Neural progenitor cell (in vitro differentiated cells): ENCODE results near the gene CDH13. TPM values are rescaled to one million over a fixed set of nuclear protein-coding genes. Genes with fewer than 3 reads are reported as not detected.

Experiments
- DNase-seq: peaks from one replicate; pipeline ENCODE4 v3.0.0-alpha.2; 2016; ENCODE audit warnings: low spot score
- H2AFZ ChIP-seq: fragments of 200-600 bp; sonication (generic); replicated peaks from 2 replicates; pipeline ENCODE4 v1.6.1; 2016; ENCODE audit warnings: antibody characterized with exemption
- H3F3A ChIP-seq: fragments of 200-600 bp; sonication (generic); 2 replicates; pipeline ENCODE4 v1.6.1; 2016; ENCODE audit warnings: antibody characterized with exemption, low read depth
- H3K27ac ChIP-seq: fragments of 200-600 bp; sonication (generic); 2 replicates; pipeline ENCODE4 v1.5.1; 2016; ENCODE audit warnings: mild to moderate bottlenecking
- H3K27me3 ChIP-seq: fragments of 200-600 bp; sonication (generic); 2 replicates; pipeline ENCODE4 v1.6.1; 2016; ENCODE audit warnings: mild to moderate bottlenecking, moderate library complexity
- H3K36me3 ChIP-seq: fragments of 200-600 bp; sonication (generic); 2 replicates; pipeline ENCODE4 v1.5.1; 2016
- H3K4me1 ChIP-seq: fragments of 200-600 bp; sonication (generic); 2 replicates; pipeline ENCODE4 v1.6.1; 2016; ENCODE audit warnings: mixed run types
- H3K4me2 ChIP-seq: fragments of 200-600 bp; sonication (generic); 2 replicates; pipeline ENCODE4 v1.6.1; 2016
- H3K4me3 ChIP-seq: fragments of 200-600 bp; sonication (generic); 2 replicates; pipeline ENCODE4 v1.5.1; 2016
- H3K79me2 ChIP-seq: fragments of 200-600 bp; sonication (generic); 2 replicates; pipeline ENCODE4 v1.6.1; 2016; ENCODE audit warnings: low read depth
- H3K9ac ChIP-seq: fragments of 200-600 bp; sonication (generic); 2 replicates; pipeline ENCODE4 v1.6.1; 2016
- H3K9me3 ChIP-seq: fragments of 200-600 bp; sonication (generic); 2 replicates; pipeline ENCODE4 v1.5.1; 2016; ENCODE audit warnings: low read depth
- H4K20me1 ChIP-seq: fragments of 200-600 bp; sonication (generic); 2 replicates; pipeline ENCODE4 v1.6.1; 2016; ENCODE audit warnings: low read depth
- H3K27ac Mint-ChIP-seq: 3 replicates; pipeline ENCODE4 v1.8.0; 2021; ENCODE audit warnings: mixed read lengths
- H3K27me3 Mint-ChIP-seq: 2 replicates; pipeline ENCODE4 v1.8.0; 2022; ENCODE audit warnings: low read depth, mild to moderate bottlenecking, inconsistent platforms, moderate library complexity, mixed read lengths; ENCODE audit not compliant: insufficient read depth
- H3K36me3 Mint-ChIP-seq: 3 replicates; pipeline ENCODE4 v1.8.0; 2021; ENCODE audit warnings: mixed read lengths
- H3K4me1 Mint-ChIP-seq: 3 replicates; pipeline ENCODE4 v1.8.0; 2021; ENCODE audit warnings: mixed read lengths
- H3K4me3 Mint-ChIP-seq: 3 replicates; pipeline ENCODE4 v1.8.0; 2021; ENCODE audit warnings: mild to moderate bottlenecking, moderate library complexity, mixed read lengths
- H3K9me3 Mint-ChIP-seq: 3 replicates; pipeline ENCODE4 v1.8.0; 2020; ENCODE audit warnings: mixed read lengths
- CTCF ChIP-seq: fragments of 200-600 bp; sonication (generic); IDR thresholded peaks from 2 replicates; pipeline ENCODE4 v1.5.1; 2017; ENCODE audit warnings: antibody characterized with exemption, mild to moderate bottlenecking
- EZH2 ChIP-seq: fragments of 200-600 bp; sonication (generic); IDR thresholded peaks from 2 replicates; pipeline ENCODE4 v1.6.1; 2017; ENCODE audit warnings: antibody characterized with exemption, mild to moderate bottlenecking, moderate library complexity
- EZH2phosphoT487 ChIP-seq: fragments of 200-600 bp; sonication (generic); IDR thresholded peaks from 2 replicates; pipeline ENCODE4 v1.6.1; 2017; ENCODE audit warnings: antibody characterized with exemption
- total RNA-seq: library from RNA; depleted of rRNA; stranded (reverse); fragments of >200 nt; gene quantifications from 2 replicates; pipeline ENCODE4 v1.2.3, GENCODE V29; 2015; ENCODE audit warnings: low replicate concordance

The CDH13 gene
- total RNA-seq, 1 donor from 2014 or later = 3.0 TPM

- no peaks in the 10 kb centered on the region for H3K9me3 Mint-ChIP-seq
- Histone ChIP-seq H4K20me1 (no peaks in the 10 kb centered on the region), H3K4me3 (no peak overlapping the region), H3K79me2 (no peaks in the 10 kb centered on the region), H2AFZ (no peak overlapping the region), H3K36me3 (no peaks in the 10 kb centered on the region), H3K27ac (no peak overlapping the region), H3K4me2 (no peak overlapping the region), H3K9ac (no peak overlapping the region), H3K9me3 (no peaks in the 10 kb centered on the region), H3F3A (no peaks in the 10 kb centered on the region), H3K27me3 (no peaks in the 10 kb centered on the region), H3K4me1 (no peaks in the 10 kb centered on the region)
- no peak for DNase-seq
- no peak overlapping the region for H3K27ac Mint-ChIP-seq
- TF ChIP-seq EZH2phosphoT487 (no peak), EZH2 (no peak), CTCF (no peak)
- H3K27me3 Mint-ChIP-seq = peaks cover 1% of the 10 kb centered on the region
- no peaks in the 10 kb centered on the region for H3K36me3 Mint-ChIP-seq
- H3K4me3 Mint-ChIP-seq = no peak overlapping the region
- no peaks in the 10 kb centered on the region for H3K4me1 Mint-ChIP-seq
Observed at GRCh38 chr16:82967424-82967823, 340.7 kb downstream of the CDH13 start.

- Histone ChIP-seq H4K20me1 (no peaks in the 10 kb centered on the region), H3K9me3 (no peaks in the 10 kb centered on the region), H2AFZ (no peak overlapping the region), H3K27me3 (no peaks in the 10 kb centered on the region), H3K4me2 (no peak overlapping the region), H3K9ac (no peak overlapping the region), H3K4me3 (no peak overlapping the region), H3K79me2 (no peaks in the 10 kb centered on the region), H3K4me1 (peaks cover 12% of the 10 kb centered on the region), H3K36me3 (no peaks in the 10 kb centered on the region), H3F3A (no peaks in the 10 kb centered on the region), H3K27ac (no peak overlapping the region)
- Mint-ChIP-seq H3K27me3 (peaks cover 3% of the 10 kb centered on the region), H3K36me3 (no peaks in the 10 kb centered on the region), H3K4me3 (no peak overlapping the region), H3K4me1 (peaks cover 7% of the 10 kb centered on the region), H3K27ac (no peak overlapping the region), H3K9me3 (no peaks in the 10 kb centered on the region)
- TF ChIP-seq EZH2phosphoT487 (no peak), EZH2 (no peak), CTCF (no peak)
- no peak for DNase-seq
Observed at GRCh38 chr16:82971126-82971525, 344.4 kb downstream of the CDH13 start.

- H3K9me3 ChIP-seq = no peaks in the 10 kb centered on the region
- Mint-ChIP-seq H3K4me3 (no peak overlapping the region), H3K4me1 (peaks cover 7% of the 10 kb centered on the region), H3K27me3 (peaks cover 3% of the 10 kb centered on the region), H3K27ac (no peak overlapping the region), H3K9me3 (peaks cover 1% of the 10 kb centered on the region), H3K36me3 (no peaks in the 10 kb centered on the region)
- peaks cover 12% of the 10 kb centered on the region for H3K4me1 ChIP-seq
- no peaks in the 10 kb centered on the region for H3K36me3 ChIP-seq
- H2AFZ ChIP-seq = no peak overlapping the region
- H3K27me3 ChIP-seq = no peaks in the 10 kb centered on the region
- H3K79me2 ChIP-seq = no peaks in the 10 kb centered on the region
- no peak overlapping the region for H3K9ac ChIP-seq
- H3K27ac ChIP-seq = no peak overlapping the region
- H3K4me2 ChIP-seq = no peak overlapping the region
- TF ChIP-seq EZH2phosphoT487 = no peak
- TF ChIP-seq EZH2 = no peak
- TF ChIP-seq CTCF = no peak
- H4K20me1 ChIP-seq = no peaks in the 10 kb centered on the region
- no peaks in the 10 kb centered on the region for H3F3A ChIP-seq
- no peak for DNase-seq
- H3K4me3 ChIP-seq = no peak overlapping the region
Observed at GRCh38 chr16:82972331-82972919, 345.7 kb downstream of the CDH13 start.
